HG02763 (cell line): ENCODE data around the gene NRP2.

Experiments
- ATAC-seq: cut with Tn5 transposase; IDR thresholded peaks from one replicate; pipeline ENCODE4 v1.9.1; 2021; ENCODE audit warnings: mild to moderate bottlenecking, moderate library complexity; ENCODE audit not compliant: unreplicated experiment

NRP2 gene

DNA sequence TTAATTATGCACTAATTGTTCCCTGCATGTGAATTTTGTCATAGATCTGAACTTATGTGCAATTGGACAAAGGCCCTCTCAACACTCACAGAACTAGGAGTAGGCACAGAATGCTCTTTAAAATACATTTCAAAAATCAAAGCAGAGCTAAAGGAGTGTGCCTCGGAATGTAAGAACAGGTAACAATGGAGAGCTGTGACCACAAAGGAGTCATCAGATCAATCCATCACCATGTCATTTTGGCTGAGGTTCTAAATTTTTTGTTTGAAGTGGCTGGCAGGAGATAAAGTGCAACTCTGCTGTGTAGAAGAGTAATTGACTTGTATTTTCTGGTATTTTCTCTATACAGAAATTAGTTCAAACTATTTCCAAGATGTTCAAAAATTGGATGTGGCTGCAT, 155.4 kb downstream of the NRP2 start:
- no peak for ATAC-seq

GRCh38 chr2:205845446-205845845, 163.1 kb downstream of the NRP2 start:
- no peak for ATAC-seq
